Measurements from ENCODE around the gene MAT2A.
A peak's percentile ranks its signal among the peaks of the same experiment; 100 is the strongest.
"Not testable (repeated sequence)": the region's sequence is repeated elsewhere in the genome, so short reads cannot be mapped to it uniquely, and the experiment has no call there.

The MAT2A gene

DNA sequence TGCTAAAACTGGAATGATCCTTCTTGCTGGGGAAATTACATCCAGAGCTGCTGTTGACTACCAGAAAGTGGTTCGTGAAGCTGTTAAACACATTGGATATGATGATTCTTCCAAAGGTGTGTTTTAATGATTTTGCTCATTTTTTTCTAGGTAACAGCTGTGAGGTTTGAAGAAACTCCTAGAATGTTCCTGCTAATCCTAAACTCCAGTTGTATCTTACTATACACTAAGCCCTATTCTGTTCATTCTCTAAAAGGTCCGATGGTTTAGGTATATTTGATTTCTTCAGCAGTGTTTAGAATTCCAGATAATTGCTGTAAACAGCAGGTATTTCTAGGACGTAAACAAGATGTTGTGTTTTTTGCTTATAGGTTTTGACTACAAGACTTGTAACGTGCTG lies 2.3 kb downstream of the MAT2A start:
- no peak overlapping the region for H4K8ac ChIP-seq (ENCODE audit: low read length)
- H3K79me1 ChIP-seq (replicated peaks; ENCODE audit: low read length, poor library complexity, severe bottlenecking), result peaks cover 2% of the 10 kb centered on the region
- H3K36me3 ChIP-seq (ENCODE audit: control insufficient read depth in 1 of 2, insufficient read depth in 2 of 2, low read depth in 1 of 2, low read length in 2 of 2), result peaks cover 7 to 66% of the 10 kb centered on the region in 2 experiments
- H3K27ac ChIP-seq (ENCODE audit: low read length, poor library complexity, severe bottlenecking), result no peak overlapping the region
- peak overlapping the region; percentile 99 for H3K9ac ChIP-seq (ENCODE audit: low read length)
- no peak overlapping the region for H2BK15ac ChIP-seq (ENCODE audit: low read depth, poor library complexity, severe bottlenecking)
- peak overlapping the region; percentile 27 for H3K4me2 ChIP-seq (ENCODE audit: low read length, poor library complexity, severe bottlenecking)
- no peaks in the 10 kb centered on the region for H3K4me1 ChIP-seq (ENCODE audit: control insufficient read depth, insufficient read depth, low read depth, low read length)
- no peak overlapping the region for H3K4ac ChIP-seq (ENCODE audit: low read depth in 1 of 2, low read length in 2 of 2)
- WGBS, result 84% methylated on average over 4 of the region's 4 CpGs
- H3K9me3 ChIP-seq (ENCODE audit: control insufficient read depth, low read length), result no peaks in the 10 kb centered on the region
- no peak overlapping the region for H2AK5ac ChIP-seq (ENCODE audit: low read length, severe bottlenecking)
- H2BK5ac ChIP-seq (ENCODE audit: low read depth, low read length, poor library complexity, severe bottlenecking), result no peak overlapping the region
- H3K23ac ChIP-seq (ENCODE audit: low read length in 2 of 2), result no peak overlapping the region
- DNase-seq, result no peak
- H3K14ac ChIP-seq (ENCODE audit: low read length in 2 of 2), result no peak overlapping the region
- peak overlapping the region in 1 of 2 experiments; percentile 98 for H3K4me3 ChIP-seq (ENCODE audit: insufficient read depth in 1 of 2, low read depth in 1 of 2, low read length in 2 of 2)
- no peak overlapping the region for H2AFZ ChIP-seq (ENCODE audit: low read depth, low read length)
- no peak overlapping the region for H3K18ac ChIP-seq (ENCODE audit: low read depth in 1 of 2, low read length in 2 of 2)
- no peak overlapping the region for H2BK120ac ChIP-seq (ENCODE audit: low read depth, low read length)
- H2BK12ac ChIP-seq (ENCODE audit: low read length in 2 of 2), result no peak overlapping the region
- no peak overlapping the region for H4K91ac ChIP-seq (ENCODE audit: low read length)
- H3K27me3 ChIP-seq (ENCODE audit: control insufficient read depth in 1 of 2, insufficient read depth in 1 of 2, low read length in 2 of 2), result no peaks in the 10 kb centered on the region

DNA sequence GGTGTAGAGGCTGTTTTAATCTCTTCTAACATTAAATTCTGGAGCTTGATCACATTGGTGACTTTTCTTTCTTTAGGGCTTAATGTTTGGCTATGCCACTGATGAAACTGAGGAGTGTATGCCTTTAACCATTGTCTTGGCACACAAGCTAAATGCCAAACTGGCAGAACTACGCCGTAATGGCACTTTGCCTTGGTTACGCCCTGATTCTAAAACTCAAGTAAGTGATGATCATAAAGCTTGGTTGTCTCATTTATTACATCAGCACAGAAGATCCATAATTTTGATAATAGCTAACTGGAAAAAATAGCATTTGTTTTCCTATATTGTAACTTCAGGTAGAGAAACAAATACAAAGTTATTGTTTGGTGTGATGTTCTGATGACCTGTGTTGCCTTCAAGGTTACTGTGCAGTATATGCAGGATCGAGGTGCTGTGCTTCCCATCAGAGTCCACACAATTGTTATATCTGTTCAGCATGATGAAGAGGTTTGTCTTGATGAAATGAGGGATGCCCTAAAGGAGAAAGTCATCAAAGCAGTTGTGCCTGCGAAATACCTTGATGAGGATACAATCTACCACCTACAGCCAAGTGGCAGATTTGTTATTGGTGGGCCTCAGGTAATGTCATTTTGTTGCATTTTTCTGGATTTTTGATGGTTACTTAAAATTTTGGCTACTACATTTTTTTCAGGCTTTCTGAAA lies 2.9 kb downstream of the MAT2A start:
- no peak overlapping the region for H3K18ac ChIP-seq (ENCODE audit: low read depth in 1 of 2, low read length in 2 of 2)
- H2BK120ac ChIP-seq (ENCODE audit: low read depth, low read length), result no peak overlapping the region
- H2AK5ac ChIP-seq (ENCODE audit: low read length, severe bottlenecking), result no peak overlapping the region
- no peak overlapping the region for H2BK12ac ChIP-seq (ENCODE audit: low read length in 2 of 2)
- no peak for DNase-seq
- 98% methylated on average over 4 of the region's 5 CpGs for WGBS
- peaks cover 3% of the 10 kb centered on the region for H3K79me1 ChIP-seq (replicated peaks; ENCODE audit: low read length, poor library complexity, severe bottlenecking)
- no peak overlapping the region for H3K4ac ChIP-seq (ENCODE audit: low read depth in 1 of 2, low read length in 2 of 2)
- H3K9ac ChIP-seq (ENCODE audit: low read length), result peak overlapping the region; percentile 99
- no peaks in the 10 kb centered on the region for H3K4me1 ChIP-seq (ENCODE audit: control insufficient read depth, insufficient read depth, low read depth, low read length)
- no peak overlapping the region for H2AFZ ChIP-seq (ENCODE audit: low read depth, low read length)
- no peak overlapping the region for H3K27ac ChIP-seq (ENCODE audit: low read length, poor library complexity, severe bottlenecking)
- peak overlapping the region in 1 of 2 experiments; percentile 98 for H3K4me3 ChIP-seq (ENCODE audit: insufficient read depth in 1 of 2, low read depth in 1 of 2, low read length in 2 of 2)
- H3K4me2 ChIP-seq (ENCODE audit: low read length, poor library complexity, severe bottlenecking), result no peak overlapping the region
- H4K8ac ChIP-seq (ENCODE audit: low read length), result no peak overlapping the region
- H3K27me3 ChIP-seq (ENCODE audit: control insufficient read depth in 1 of 2, insufficient read depth in 1 of 2, low read length in 2 of 2), result no peaks in the 10 kb centered on the region
- H2BK5ac ChIP-seq (ENCODE audit: low read depth, low read length, poor library complexity, severe bottlenecking), result no peak overlapping the region
- H4K91ac ChIP-seq (ENCODE audit: low read length), result no peak overlapping the region
- no peaks in the 10 kb centered on the region for H3K9me3 ChIP-seq (ENCODE audit: control insufficient read depth, low read length)
- no peak overlapping the region for H3K23ac ChIP-seq (ENCODE audit: low read length in 2 of 2)
- H3K14ac ChIP-seq (ENCODE audit: low read length in 2 of 2), result no peak overlapping the region
- H3K36me3 ChIP-seq (ENCODE audit: control insufficient read depth in 1 of 2, insufficient read depth in 2 of 2, low read depth in 1 of 2, low read length in 2 of 2), result peaks cover 9 to 67% of the 10 kb centered on the region in 2 experiments
- H2BK15ac ChIP-seq (ENCODE audit: low read depth, poor library complexity, severe bottlenecking), result no peak overlapping the region

DNA sequence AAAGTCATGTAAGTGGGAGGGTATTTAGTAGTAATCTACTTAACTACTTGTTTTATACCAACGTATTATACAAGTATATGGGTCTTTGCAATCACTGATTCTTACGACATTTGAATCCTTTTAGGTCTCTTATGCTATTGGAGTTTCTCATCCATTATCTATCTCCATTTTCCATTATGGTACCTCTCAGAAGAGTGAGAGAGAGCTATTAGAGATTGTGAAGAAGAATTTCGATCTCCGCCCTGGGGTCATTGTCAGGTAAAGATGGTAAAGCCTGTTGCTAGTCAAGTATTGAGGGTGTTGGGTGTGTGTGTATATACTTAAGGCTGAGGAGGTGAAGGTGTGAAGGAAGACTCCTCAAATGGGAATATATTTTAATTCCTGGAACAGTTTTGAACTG lies 3.8 kb downstream of the MAT2A start:
- 99% methylated on average over 2 of the region's 4 CpGs for WGBS

DNA sequence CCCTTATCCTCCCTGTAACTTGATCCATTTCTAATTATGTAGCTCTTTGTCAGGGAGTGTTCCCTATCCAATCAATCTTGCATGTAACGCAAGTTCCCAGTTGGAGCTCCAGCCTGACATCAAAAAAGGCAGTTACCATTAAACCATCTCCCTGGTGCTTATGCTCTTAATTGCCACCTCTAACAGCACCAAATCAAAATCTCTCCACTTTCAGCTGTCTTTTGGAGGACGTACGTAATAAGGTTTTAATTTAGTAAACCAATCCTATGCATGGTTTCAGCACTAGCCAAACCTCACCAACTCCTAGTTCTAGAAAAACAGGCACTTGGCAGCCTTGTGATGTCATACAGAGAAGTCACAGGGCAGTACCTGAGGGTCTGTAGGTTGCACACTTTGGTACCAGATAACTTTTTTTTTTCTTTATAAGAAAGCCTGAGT lies 5.3 kb downstream of the MAT2A start:
- H3K18ac ChIP-seq (ENCODE audit: low read depth in 1 of 2, low read length in 2 of 2); H2AFZ ChIP-seq (ENCODE audit: low read depth, low read length); H3K27ac ChIP-seq (ENCODE audit: low read length, poor library complexity, severe bottlenecking); H3K4me1 ChIP-seq (ENCODE audit: control insufficient read depth, insufficient read depth, low read depth, low read length); H2BK120ac ChIP-seq (ENCODE audit: low read depth, low read length); H3K9me3 ChIP-seq (ENCODE audit: control insufficient read depth, low read length); H3K4me2 ChIP-seq (ENCODE audit: low read length, poor library complexity, severe bottlenecking); H2BK15ac ChIP-seq (ENCODE audit: low read depth, poor library complexity, severe bottlenecking); H2BK5ac ChIP-seq (ENCODE audit: low read depth, low read length, poor library complexity, severe bottlenecking); H3K79me1 ChIP-seq (replicated peaks; ENCODE audit: low read length, poor library complexity, severe bottlenecking); H3K23ac ChIP-seq (ENCODE audit: low read length in 2 of 2); H4K8ac ChIP-seq (ENCODE audit: low read length); H3K27me3 ChIP-seq (ENCODE audit: control insufficient read depth in 1 of 2, insufficient read depth in 1 of 2, low read length in 2 of 2); H2BK12ac ChIP-seq (ENCODE audit: low read length in 2 of 2); H3K4ac ChIP-seq (ENCODE audit: low read depth in 1 of 2, low read length in 2 of 2); H2AK5ac ChIP-seq (ENCODE audit: low read length, severe bottlenecking); H4K91ac ChIP-seq (ENCODE audit: low read length); H3K14ac ChIP-seq (ENCODE audit: low read length in 2 of 2); DNase-seq: not testable (repeated sequence)
- peak overlapping the region; percentile 99 for H3K9ac ChIP-seq (ENCODE audit: low read length)
- 91% methylated on average over 3 of the region's 3 CpGs for WGBS
- H3K36me3 ChIP-seq (ENCODE audit: control insufficient read depth in 1 of 2, insufficient read depth in 2 of 2, low read depth in 1 of 2, low read length in 2 of 2), result peaks cover 13 to 71% of the 10 kb centered on the region in 2 experiments
- peak overlapping the region in 1 of 2 experiments; percentile 28 for H3K4me3 ChIP-seq (ENCODE audit: insufficient read depth in 1 of 2, low read depth in 1 of 2, low read length in 2 of 2)

More for the DNA sequence above, 3.8 kb downstream of the MAT2A start:
- H3K79me1 ChIP-seq (replicated peaks; ENCODE audit: low read length, poor library complexity, severe bottlenecking), result peaks cover 1% of the 10 kb centered on the region
- H3K18ac ChIP-seq (ENCODE audit: low read depth in 1 of 2, low read length in 2 of 2), result no peak overlapping the region
- no peak overlapping the region for H2BK120ac ChIP-seq (ENCODE audit: low read depth, low read length)
- H4K8ac ChIP-seq (ENCODE audit: low read length), result no peak overlapping the region
- H3K4me1 ChIP-seq (ENCODE audit: control insufficient read depth, insufficient read depth, low read depth, low read length), result no peaks in the 10 kb centered on the region
- H2AK5ac ChIP-seq (ENCODE audit: low read length, severe bottlenecking), result no peak overlapping the region
- H2AFZ ChIP-seq (ENCODE audit: low read depth, low read length), result no peak overlapping the region
- no peak for DNase-seq
- no peak overlapping the region for H2BK15ac ChIP-seq (ENCODE audit: low read depth, poor library complexity, severe bottlenecking)
- H2BK12ac ChIP-seq (ENCODE audit: low read length in 2 of 2), result no peak overlapping the region
- H3K36me3 ChIP-seq (ENCODE audit: control insufficient read depth in 1 of 2, insufficient read depth in 2 of 2, low read depth in 1 of 2, low read length in 2 of 2), result peaks cover 12 to 67% of the 10 kb centered on the region in 2 experiments
- no peaks in the 10 kb centered on the region for H3K27me3 ChIP-seq (ENCODE audit: control insufficient read depth in 1 of 2, insufficient read depth in 1 of 2, low read length in 2 of 2)
- H2BK5ac ChIP-seq (ENCODE audit: low read depth, low read length, poor library complexity, severe bottlenecking), result no peak overlapping the region
- H4K91ac ChIP-seq (ENCODE audit: low read length), result no peak overlapping the region
- H3K4ac ChIP-seq (ENCODE audit: low read depth in 1 of 2, low read length in 2 of 2), result no peak overlapping the region
- peak overlapping the region in 1 of 2 experiments; percentile 98 for H3K4me3 ChIP-seq (ENCODE audit: insufficient read depth in 1 of 2, low read depth in 1 of 2, low read length in 2 of 2)
- no peak overlapping the region for H3K27ac ChIP-seq (ENCODE audit: low read length, poor library complexity, severe bottlenecking)
- H3K9me3 ChIP-seq (ENCODE audit: control insufficient read depth, low read length), result no peaks in the 10 kb centered on the region
- no peak overlapping the region for H3K23ac ChIP-seq (ENCODE audit: low read length in 2 of 2)
- no peak overlapping the region for H3K14ac ChIP-seq (ENCODE audit: low read length in 2 of 2)
- peak overlapping the region; percentile 99 for H3K9ac ChIP-seq (ENCODE audit: low read length)
- no peak overlapping the region for H3K4me2 ChIP-seq (ENCODE audit: low read length, poor library complexity, severe bottlenecking)
